Keratinocyte (primary cell): ENCODE results near the gene RAB11FIP3. TPM values are rescaled to one million over a fixed set of nuclear protein-coding genes. Genes with fewer than 3 reads are reported as not detected.

ENCODE experiments used
- DNase-seq: peaks from one replicate; pipeline ENCODE4 v3.0.0-alpha.2; 2011; ENCODE audit warnings: low read depth, missing footprints, low spot score
- FAIRE-seq: peaks from 2 replicates; lab custom pipeline; 2011; peaks lifted over from hg19 to GRCh38; lab: Jason Lieb, UNC
- H2AFZ ChIP-seq: 2 replicates; pipeline ENCODE4 v1.6.0; 2012; ENCODE audit warnings: low read length, control low read depth, inconsistent platforms; ENCODE audit not compliant: control insufficient read depth
- H3K27ac ChIP-seq: 2 replicates; pipeline ENCODE4 v1.5.1; 2011; ENCODE audit warnings: low read length; ENCODE audit not compliant: control insufficient read depth, insufficient read depth
- H3K27me3 ChIP-seq: 3 replicates; pipeline ENCODE4 v1.6.0; 2011; ENCODE audit warnings: low read length; ENCODE audit not compliant: control insufficient read depth, insufficient read depth; ENCODE audit errors: extremely low read depth
- H3K36me3 ChIP-seq, 2 experiments: 2 replicates in 1 of 2; 3 replicates in 1 of 2; pipeline ENCODE4 v1.5.1; 2011; ENCODE audit warnings: low read length in 2 of 2, mild to moderate bottlenecking in 1 of 2; ENCODE audit not compliant: control insufficient read depth in 2 of 2, insufficient read depth in 2 of 2; ENCODE audit errors: extremely low read depth in 1 of 2
- H3K4me1 ChIP-seq: 3 replicates; pipeline ENCODE4 v1.5.1; 2011; ENCODE audit warnings: low read length; ENCODE audit not compliant: control insufficient read depth, insufficient read depth; ENCODE audit errors: extremely low read depth
- H3K4me2 ChIP-seq: 3 replicates; pipeline ENCODE4 v1.6.0; 2011; ENCODE audit warnings: low read depth, low read length; ENCODE audit not compliant: control insufficient read depth, insufficient read depth; ENCODE audit errors: extremely low read depth
- H3K4me3 ChIP-seq, 3 experiments: fragments of 200-600 bp in 1 of 3; sonication (generic) in 1 of 3; 2 replicates in 2 of 3; 3 replicates in 1 of 3; pipeline ENCODE4 v1.5.1; 2011 to 2016; ENCODE audit warnings: low read length in 3 of 3, mild to moderate bottlenecking in 3 of 3, control low read depth in 2 of 3, inconsistent platforms in 1 of 3, low read depth in 1 of 3, mixed read lengths in 1 of 3, mixed run types in 1 of 3, moderate library complexity in 1 of 3; ENCODE audit not compliant: control insufficient read depth in 2 of 3, insufficient read depth in 2 of 3; ENCODE audit errors: extremely low read depth in 1 of 3
- H3K79me2 ChIP-seq: 2 replicates; pipeline ENCODE4 v1.6.0; 2012; ENCODE audit warnings: low read length; ENCODE audit not compliant: control insufficient read depth, insufficient read depth
- H3K9ac ChIP-seq: 3 replicates; pipeline ENCODE4 v1.6.0; 2011; ENCODE audit warnings: low read length; ENCODE audit not compliant: control insufficient read depth, insufficient read depth; ENCODE audit errors: extremely low read depth
- H3K9me1 ChIP-seq: 3 replicates; pipeline ENCODE4 v1.6.0; 2011; ENCODE audit warnings: low read length; ENCODE audit not compliant: control insufficient read depth, insufficient read depth; ENCODE audit errors: extremely low read depth
- H3K9me3 ChIP-seq: 2 replicates; pipeline ENCODE4 v1.5.1; 2012; ENCODE audit warnings: low read depth, low read length; ENCODE audit not compliant: control insufficient read depth
- H4K20me1 ChIP-seq: 3 replicates; pipeline ENCODE4 v1.6.0; 2011; ENCODE audit warnings: low read length; ENCODE audit not compliant: control insufficient read depth, insufficient read depth; ENCODE audit errors: extremely low read depth
- EZH2 ChIP-seq: IDR thresholded peaks from one replicate; pipeline ENCODE4 v1.6.1; 2012; ENCODE audit warnings: inconsistent platforms, mild to moderate bottlenecking, low read length, moderate library complexity
- dilution Hi-C: fragments of 300-500 bp; cut with MboI; formaldehyde crosslinking; loops from one replicate; pipeline ENCODE4 v1.7.0; 2020; ENCODE audit warnings: low sequenced_read_pairs; ENCODE audit not compliant: extremely low pct_ligation_motif_present
- polyA plus RNA-seq, 5 experiments: library from polyadenylated mRNA; depleted of rRNA in 3 of 5; stranded (reverse) in 3 of 5; stranded (forward) in 1 of 5; unstranded in 1 of 5; fragments of >200 nt; gene quantifications; 1 replicate in 1 of 5; 2 replicates in 3 of 5; 3 replicates in 1 of 5; pipeline versions ENCODE4 v1.2.1 to v1.2.3, GENCODE V29; 2011 to 2012; ENCODE audit warnings: missing spikeins in 2 of 5, low read depth in 1 of 5, low replicate concordance in 1 of 5
- TF ChIP-seq, protein P1 (sequence below), 3 experiments: IDR thresholded peaks in 1 of 3; conservative IDR thresholded peaks in 1 of 3; optimal IDR thresholded peaks in 1 of 3; 2 replicates in 2 of 3; 3 replicates in 1 of 3; pipeline versions ENCODE3 to v1.5.1; 2011; ENCODE audit warnings: low read length in 3 of 3, mild to moderate bottlenecking in 3 of 3, moderate library complexity in 2 of 3, control low read depth in 1 of 3, inconsistent platforms in 1 of 3; ENCODE audit not compliant: insufficient read depth in 2 of 3; ENCODE audit errors: extremely low read depth in 1 of 3

Gene RAB11FIP3
- polyA plus RNA-seq, 1 donor (not counting 4 experiments of a cell fraction or from before 2014, with no cell fraction given): 6.4 TPM

DNA sequence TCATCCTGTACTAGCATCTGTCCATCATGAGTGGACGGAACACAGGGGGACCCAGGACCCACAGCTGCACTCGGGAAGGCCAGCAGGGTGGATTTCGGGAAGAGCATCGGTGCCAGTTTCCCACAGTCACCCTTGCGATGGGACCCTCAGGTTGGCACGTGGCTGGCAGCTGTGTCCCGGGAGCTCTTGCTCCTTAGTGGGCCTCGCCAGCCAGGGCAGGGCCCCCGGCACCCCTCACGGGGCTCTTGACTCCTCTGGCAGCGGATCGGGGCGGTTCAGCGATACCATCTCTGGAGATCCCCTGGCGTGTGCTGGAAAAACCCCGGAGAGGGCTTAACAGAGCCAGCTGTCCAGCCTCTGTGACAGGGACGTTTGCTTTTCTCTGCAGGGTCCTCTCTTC, 111.3 kb downstream of the RAB11FIP3 start:
- FAIRE-seq (no peak), DNase-seq (no peak)
- Histone ChIP-seq H4K20me1 (peaks cover 34% of the 10 kb centered on the region), H3K9me1 (peaks cover 4% of the 10 kb centered on the region), H3K36me3 (peaks cover 7 to 12% of the 10 kb centered on the region in 2 experiments), H3K4me2 (no peak overlapping the region), H3K4me3 (no peak overlapping the region), H3K27ac (no peak overlapping the region), H3K4me1 (peaks cover 13% of the 10 kb centered on the region), H3K9me3 (no peaks in the 10 kb centered on the region), H3K27me3 (no peaks in the 10 kb centered on the region), H3K9ac (no peak overlapping the region), H2AFZ (no peak overlapping the region), H3K79me2 (peaks cover 91% of the 10 kb centered on the region)
- dilution Hi-C loops: no loop called here
- TF ChIP-seq, protein P1, sequence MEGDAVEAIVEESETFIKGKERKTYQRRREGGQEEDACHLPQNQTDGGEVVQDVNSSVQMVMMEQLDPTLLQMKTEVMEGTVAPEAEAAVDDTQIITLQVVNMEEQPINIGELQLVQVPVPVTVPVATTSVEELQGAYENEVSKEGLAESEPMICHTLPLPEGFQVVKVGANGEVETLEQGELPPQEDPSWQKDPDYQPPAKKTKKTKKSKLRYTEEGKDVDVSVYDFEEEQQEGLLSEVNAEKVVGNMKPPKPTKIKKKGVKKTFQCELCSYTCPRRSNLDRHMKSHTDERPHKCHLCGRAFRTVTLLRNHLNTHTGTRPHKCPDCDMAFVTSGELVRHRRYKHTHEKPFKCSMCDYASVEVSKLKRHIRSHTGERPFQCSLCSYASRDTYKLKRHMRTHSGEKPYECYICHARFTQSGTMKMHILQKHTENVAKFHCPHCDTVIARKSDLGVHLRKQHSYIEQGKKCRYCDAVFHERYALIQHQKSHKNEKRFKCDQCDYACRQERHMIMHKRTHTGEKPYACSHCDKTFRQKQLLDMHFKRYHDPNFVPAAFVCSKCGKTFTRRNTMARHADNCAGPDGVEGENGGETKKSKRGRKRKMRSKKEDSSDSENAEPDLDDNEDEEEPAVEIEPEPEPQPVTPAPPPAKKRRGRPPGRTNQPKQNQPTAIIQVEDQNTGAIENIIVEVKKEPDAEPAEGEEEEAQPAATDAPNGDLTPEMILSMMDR (optimal IDR thresholded peaks at IDR 0.05 in 1 of 3, IDR thresholded peaks at IDR 0.05 in 1 of 3, conservative IDR thresholded peaks at IDR 0.05 in 1 of 3; ENCODE audit: extremely low read depth in 1 of 3, insufficient read depth in 2 of 3, low read length in 3 of 3): no peak
- TF ChIP-seq EZH2: no peak

DNA sequence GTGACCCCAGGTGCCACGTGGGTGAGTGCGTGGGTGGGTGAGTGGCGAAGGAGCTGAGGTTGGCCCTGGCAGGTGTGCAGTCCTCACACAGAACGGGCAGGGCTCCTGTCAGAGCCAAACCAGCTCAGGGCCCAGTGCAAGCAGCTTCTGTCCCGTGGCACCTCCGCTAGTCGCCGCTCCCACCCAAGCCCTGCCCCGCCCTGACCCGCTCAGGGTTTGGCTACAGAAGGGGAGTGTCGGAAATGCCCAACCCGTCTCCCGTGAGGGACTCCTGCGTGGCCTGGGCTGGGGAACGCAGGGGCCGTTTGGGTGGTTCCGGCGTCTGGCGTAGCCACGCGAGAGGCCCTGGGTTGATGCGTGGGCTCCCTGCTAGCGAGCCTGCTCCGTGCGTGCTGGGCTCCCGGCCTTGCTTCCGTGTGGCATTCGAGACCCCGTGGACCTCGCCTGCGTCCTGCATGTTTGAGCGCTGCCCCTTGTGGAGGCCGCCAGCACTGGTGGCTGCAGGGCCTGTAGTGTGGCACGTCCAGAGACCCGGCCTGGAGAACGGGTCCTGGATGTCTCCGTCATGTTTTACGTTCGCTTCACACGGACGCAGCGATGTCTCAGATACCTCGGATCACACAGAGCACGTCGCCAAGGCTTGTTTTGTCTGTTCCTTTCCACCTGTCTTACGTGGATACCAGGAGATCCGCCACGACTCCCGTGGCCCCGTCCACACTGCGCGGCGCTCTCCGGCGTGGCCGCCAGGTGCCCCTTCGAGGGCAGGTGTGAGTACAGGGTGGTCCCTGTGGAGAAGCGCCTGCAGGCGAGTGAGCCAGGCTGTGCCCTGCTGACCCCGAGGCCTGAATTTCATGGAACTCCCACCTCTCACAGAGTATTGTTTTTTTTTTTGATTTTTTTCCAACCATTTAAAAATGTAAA, 112.2 kb downstream of the RAB11FIP3 start:
- FAIRE-seq (no peak), DNase-seq (no peak)
- Histone ChIP-seq H3K27me3 (no peaks in the 10 kb centered on the region), H3K9me1 (peaks cover 4% of the 10 kb centered on the region), H3K79me2 (peaks cover 93% of the 10 kb centered on the region), H3K9me3 (no peaks in the 10 kb centered on the region), H2AFZ (no peak overlapping the region), H3K36me3 (peaks cover 7 to 14% of the 10 kb centered on the region in 2 experiments), H3K9ac (no peak overlapping the region), H3K4me2 (no peak overlapping the region), H4K20me1 (peaks cover 39% of the 10 kb centered on the region), H3K4me1 (peaks cover 13% of the 10 kb centered on the region), H3K4me3 (no peak overlapping the region), H3K27ac (no peak overlapping the region)
- TF ChIP-seq EZH2: no peak
- TF ChIP-seq, protein P1 (optimal IDR thresholded peaks at IDR 0.05 in 1 of 3, IDR thresholded peaks at IDR 0.05 in 1 of 3, conservative IDR thresholded peaks at IDR 0.05 in 1 of 3; ENCODE audit: extremely low read depth in 1 of 3, insufficient read depth in 2 of 3, low read length in 3 of 3): peak in 1 of 3 experiments; percentile 11
- dilution Hi-C loops: no loop called here
